H1 (cell line): Measurements from ENCODE around the gene MAD2L1.

Source experiments
- BACH1 ChIP-seq: IDR thresholded peaks from 2 replicates; pipeline ENCODE4 v1.6.1; 2012; ENCODE audit warnings: low read length, improper control_type of control experiment
- CHD1 ChIP-seq: IDR thresholded peaks from 2 replicates; pipeline ENCODE4 v1.6.1; 2012; ENCODE audit warnings: low read depth, low read length, improper control_type of control experiment
- EGR1 ChIP-seq: IDR thresholded peaks from 2 replicates; pipeline ENCODE4 v1.6.1; 2011; ENCODE audit warnings: low read depth, low read length, borderline replicate concordance
- JUN ChIP-seq: IDR thresholded peaks from 2 replicates; pipeline ENCODE4 v1.6.1; 2011; ENCODE audit warnings: low read depth, mild to moderate bottlenecking, improper control_type of control experiment, low read length
- JUND ChIP-seq: IDR thresholded peaks from 2 replicates; pipeline ENCODE4 v1.6.1; 2011; ENCODE audit warnings: mild to moderate bottlenecking, improper control_type of control experiment, low read length
- MAFK ChIP-seq: IDR thresholded peaks from 2 replicates; pipeline ENCODE4 v1.6.1; 2012; ENCODE audit warnings: low read depth, mild to moderate bottlenecking, improper control_type of control experiment, low read length
- POLR2A ChIP-seq, 2 experiments: IDR thresholded peaks; 1 replicate in 1 of 2; 2 replicates in 1 of 2; pipeline ENCODE4 v1.6.1; 2011; ENCODE audit warnings: low read depth in 2 of 2, low read length in 2 of 2, mild to moderate bottlenecking in 2 of 2; ENCODE audit errors: control extremely low read depth in 1 of 2
- POU5F1 ChIP-seq: IDR thresholded peaks from 2 replicates; pipeline ENCODE4 v1.6.1; 2011; ENCODE audit warnings: low read depth, mild to moderate bottlenecking, low read length, moderate library complexity
- RFX5 ChIP-seq: IDR thresholded peaks from 2 replicates; pipeline ENCODE4 v1.6.1; 2011; ENCODE audit warnings: low read depth, low read length, improper control_type of control experiment, borderline replicate concordance
- RXRA ChIP-seq: IDR thresholded peaks from 2 replicates; pipeline ENCODE4 v1.6.1; 2011; ENCODE audit warnings: low read depth, mild to moderate bottlenecking, low read length, moderate library complexity; ENCODE audit not compliant: insufficient read depth
- SAP30 ChIP-seq: fragments of 300-600 bp; sonication (generic); IDR thresholded peaks from 2 replicates; pipeline ENCODE4 v1.7.1; 2012; ENCODE audit warnings: low read length, moderate library complexity, mild to moderate bottlenecking, inconsistent platforms; ENCODE audit not compliant: insufficient read depth, insufficient replicate concordance
- SP2 ChIP-seq: IDR thresholded peaks from 2 replicates; pipeline ENCODE4 v1.6.1; 2012; ENCODE audit warnings: mild to moderate bottlenecking, low read length, inconsistent platforms
- TF ChIP-seq, protein P1 (sequence below), 3 experiments: IDR thresholded peaks; 1 replicate in 2 of 3; 2 replicates in 1 of 3; pipeline versions ENCODE4 v1.5.1 to v1.6.1; 2011; ENCODE audit warnings: low read length in 3 of 3, mild to moderate bottlenecking in 3 of 3, inconsistent platforms in 2 of 3, low read depth in 1 of 3, moderate library complexity in 1 of 3; ENCODE audit not compliant: insufficient read depth in 1 of 3; ENCODE audit errors: control extremely low read depth in 1 of 3

DNA sequence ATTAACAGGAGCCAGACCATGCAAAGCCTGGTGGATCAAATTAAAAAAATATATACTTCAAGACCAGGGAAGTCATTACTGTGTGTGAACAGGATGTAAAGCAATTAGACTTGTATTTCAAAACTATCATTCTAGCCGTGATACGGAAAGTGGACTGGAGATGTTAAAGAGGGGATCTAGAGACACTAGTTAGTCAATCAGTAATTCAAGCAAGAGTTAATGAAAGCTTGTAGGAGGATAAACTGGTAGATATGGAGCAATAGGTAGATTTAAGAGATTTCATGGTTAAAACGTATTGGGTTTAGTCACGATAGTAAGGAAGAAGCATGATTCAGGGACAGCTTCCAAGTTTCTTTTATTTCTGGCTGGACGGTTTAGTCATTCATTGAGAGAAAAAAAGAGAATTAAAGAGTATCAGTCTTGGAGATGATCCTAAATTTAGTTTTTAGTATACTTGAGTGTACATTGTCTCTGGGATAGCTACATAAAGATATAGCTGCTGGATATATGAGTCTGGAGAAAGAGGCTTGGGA lies 3.9 kb downstream of the MAD2L1 start:
- TF ChIP-seq RXRA (no peak), RFX5 (no peak), CHD1 (no peak), JUN (no peak), POLR2A (IDR thresholded peaks at IDR 0.05; ENCODE audit: control extremely low read depth in 1 of 2, low read depth in 2 of 2, low read length in 2 of 2) (no peak), EGR1 (no peak), BACH1 (no peak), SAP30 (no peak), MAFK (no peak), POU5F1 (no peak), SP2 (no peak), JUND (no peak)
- TF ChIP-seq, protein P1, sequence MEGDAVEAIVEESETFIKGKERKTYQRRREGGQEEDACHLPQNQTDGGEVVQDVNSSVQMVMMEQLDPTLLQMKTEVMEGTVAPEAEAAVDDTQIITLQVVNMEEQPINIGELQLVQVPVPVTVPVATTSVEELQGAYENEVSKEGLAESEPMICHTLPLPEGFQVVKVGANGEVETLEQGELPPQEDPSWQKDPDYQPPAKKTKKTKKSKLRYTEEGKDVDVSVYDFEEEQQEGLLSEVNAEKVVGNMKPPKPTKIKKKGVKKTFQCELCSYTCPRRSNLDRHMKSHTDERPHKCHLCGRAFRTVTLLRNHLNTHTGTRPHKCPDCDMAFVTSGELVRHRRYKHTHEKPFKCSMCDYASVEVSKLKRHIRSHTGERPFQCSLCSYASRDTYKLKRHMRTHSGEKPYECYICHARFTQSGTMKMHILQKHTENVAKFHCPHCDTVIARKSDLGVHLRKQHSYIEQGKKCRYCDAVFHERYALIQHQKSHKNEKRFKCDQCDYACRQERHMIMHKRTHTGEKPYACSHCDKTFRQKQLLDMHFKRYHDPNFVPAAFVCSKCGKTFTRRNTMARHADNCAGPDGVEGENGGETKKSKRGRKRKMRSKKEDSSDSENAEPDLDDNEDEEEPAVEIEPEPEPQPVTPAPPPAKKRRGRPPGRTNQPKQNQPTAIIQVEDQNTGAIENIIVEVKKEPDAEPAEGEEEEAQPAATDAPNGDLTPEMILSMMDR (IDR thresholded peaks at IDR 0.05; ENCODE audit: control extremely low read depth in 1 of 3, insufficient read depth in 1 of 3, low read depth in 1 of 3, low read length in 3 of 3) = no peak
